OCI-LY7 (cell line): ENCODE measurements around the gene FLRT1. TPM values are rescaled to one million over a fixed set of nuclear protein-coding genes. Genes with fewer than 3 reads are reported as not detected.

ENCODE experiments used
- BruUV-seq: library from RNA; stranded (reverse); fragments of 400-500 nt; replicated peaks from 2 replicates; lab custom pipeline; 2021; lab: Mats Ljungman, UMichigan
- CTCF ChIA-PET: fragments of 300-600 bp; sonication (Branson Sonifier 250); formaldehyde crosslinking; loops from one replicate; lab custom pipeline; 2022; ENCODE audit warnings: antibody characterized with exemption; ENCODE audit not compliant: unreplicated experiment; lab: Charles Lee
- POLR2A ChIA-PET: fragments of 300-600 bp; sonication (Branson Sonifier 250); formaldehyde crosslinking; loops from one replicate; lab custom pipeline; 2022; ENCODE audit warnings: antibody characterized with exemption; lab: Charles Lee
- DNase-seq: peaks from one replicate; pipeline ENCODE4 v3.0.0-alpha.2; 2015; ENCODE audit warnings: low spot score
- H2AFZ ChIP-seq: fragments of 200-600 bp; sonication (generic), shearing (Covaris generic); 2 replicates; pipeline ENCODE4 v1.6.1; 2014; ENCODE audit warnings: mild to moderate bottlenecking, antibody characterized with exemption, low read length, moderate library complexity
- H3K27ac ChIP-seq: fragments of 200-600 bp; sonication (generic); 2 replicates; pipeline ENCODE4 v1.5.1; 2014; ENCODE audit warnings: mixed run types, low read depth, mild to moderate bottlenecking, moderate library complexity, low read length, inconsistent platforms; ENCODE audit not compliant: poor library complexity, severe bottlenecking
- H3K36me3 ChIP-seq: fragments of 200-600 bp; sonication (generic); 2 replicates; pipeline ENCODE4 v1.6.1; 2014; ENCODE audit warnings: mild to moderate bottlenecking, antibody characterized with exemption, low read length, moderate library complexity, mixed read lengths; ENCODE audit not compliant: insufficient read depth
- H3K4me1 ChIP-seq: fragments of 200-600 bp; sonication (generic); 2 replicates; pipeline ENCODE4 v1.5.1; 2014; ENCODE audit warnings: mild to moderate bottlenecking, low read length; ENCODE audit not compliant: insufficient read depth, poor library complexity, severe bottlenecking
- H3K4me2 ChIP-seq: fragments of 200-600 bp; sonication (generic); 2 replicates; pipeline ENCODE4 v1.6.1; 2014; ENCODE audit warnings: mild to moderate bottlenecking, low read length
- H3K4me3 ChIP-seq: fragments of 200-600 bp; sonication (generic); 2 replicates; pipeline ENCODE4 v1.5.1; 2014; ENCODE audit warnings: mild to moderate bottlenecking, low read depth, low read length; ENCODE audit not compliant: poor library complexity, severe bottlenecking
- H3K79me2 ChIP-seq: fragments of 200-600 bp; sonication (generic); 2 replicates; pipeline ENCODE4 v1.6.1; 2016; ENCODE audit warnings: low read depth, mild to moderate bottlenecking, low read length, moderate library complexity, mixed read lengths; ENCODE audit not compliant: insufficient read depth
- H3K9me2 ChIP-seq: fragments of 200-600 bp; sonication (generic); 2 replicates; pipeline ENCODE4 v1.6.1; 2016; ENCODE audit warnings: mild to moderate bottlenecking, low read length, mixed read lengths; ENCODE audit not compliant: insufficient read depth
- H3K9me3 ChIP-seq: fragments of 200-600 bp; sonication (generic); 2 replicates; pipeline ENCODE4 v1.6.1; 2014; ENCODE audit warnings: mild to moderate bottlenecking, mixed run types, low read length, mixed read lengths
- H4K20me1 ChIP-seq: fragments of 200-600 bp; sonication (generic); 2 replicates; pipeline ENCODE4 v1.6.1; 2014; ENCODE audit warnings: mild to moderate bottlenecking, antibody characterized with exemption, low read length, moderate library complexity, mixed read lengths; ENCODE audit not compliant: insufficient read depth
- EZH2phosphoT487 ChIP-seq: fragments of 200-600 bp; sonication (generic); IDR thresholded peaks from 2 replicates; pipeline ENCODE4 v1.6.1; 2018; ENCODE audit warnings: low read depth, borderline replicate concordance, mild to moderate bottlenecking, mixed run types, antibody characterized with exemption, low read length, moderate library complexity, mixed read lengths
- intact Hi-C: fragments of 100-400 bp; cut with micrococcal nuclease; formaldehyde crosslinking; loops from one replicate; pipeline ENCODE4 v1.10.0; 2022; ENCODE audit not compliant: unreplicated experiment
- total RNA-seq, 2 experiments: library from RNA; depleted of rRNA in 1 of 2; stranded (reverse); fragments of >200 nt in 1 of 2; shearing (Covaris generic) in 1 of 2; gene quantifications; 2 replicates each; pipeline ENCODE4 v1.2.3, GENCODE V29; 2014 to 2022
- TF ChIP-seq, protein P1 (sequence below): fragments of 200-600 bp; sonication (generic); conservative IDR thresholded peaks from 2 replicates; pipeline ENCODE4 v1.5.1; 2014; ENCODE audit warnings: mild to moderate bottlenecking, antibody characterized with exemption, low read length, moderate library complexity, mixed read lengths

Gene FLRT1
- total RNA-seq, 2 experiments from 2014 or later, result not detected

DNA sequence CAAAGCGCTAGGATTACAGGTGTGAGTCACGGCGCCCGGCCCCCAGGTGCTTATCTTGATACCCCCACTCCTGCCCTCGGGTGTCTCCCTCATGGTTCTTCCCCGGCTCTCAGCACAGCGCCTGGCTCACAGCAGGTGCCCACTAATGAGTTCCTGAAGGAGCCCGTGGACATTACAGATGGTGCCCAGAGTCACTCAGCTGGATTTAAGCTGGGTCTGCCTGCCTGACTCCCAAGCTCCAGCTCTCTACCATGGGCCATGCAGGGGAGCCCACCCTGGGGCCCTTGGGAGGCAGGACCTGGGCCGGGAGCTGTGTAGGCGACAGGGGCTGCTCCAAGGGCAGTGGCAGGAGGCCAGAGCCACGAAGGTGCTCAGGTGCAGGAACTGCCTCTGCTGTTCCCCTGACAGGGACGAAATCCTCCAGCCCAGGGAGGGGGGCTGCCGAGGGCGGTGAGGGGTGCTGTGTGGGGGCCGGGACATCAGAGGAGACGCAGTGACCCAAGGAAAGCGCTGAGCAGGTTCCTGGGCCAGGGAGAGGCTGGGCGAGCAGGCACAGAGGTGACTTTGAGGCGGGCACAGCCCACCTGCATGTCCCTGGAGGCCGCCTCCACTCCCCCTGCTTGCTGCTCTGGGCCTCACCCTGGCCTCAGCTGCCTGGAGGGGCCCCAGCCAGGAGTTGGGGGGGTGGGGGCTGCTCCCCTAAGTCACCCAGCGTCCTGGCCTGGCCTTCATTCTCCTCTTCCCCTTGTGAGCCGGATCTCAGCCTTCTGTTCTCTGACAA, 14.6 kb upstream of the FLRT1 start:
- no TSS peak for BruUV-seq
- Histone ChIP-seq H3K9me3 (no peaks in the 10 kb centered on the region), H4K20me1 (no peaks in the 10 kb centered on the region), H3K36me3 (no peaks in the 10 kb centered on the region), H2AFZ (no peak overlapping the region), H3K79me2 (no peaks in the 10 kb centered on the region), H3K27ac (no peak overlapping the region), H3K4me3 (no peak overlapping the region), H3K4me2 (no peak overlapping the region), H3K9me2 (no peaks in the 10 kb centered on the region), H3K4me1 (no peaks in the 10 kb centered on the region)
- CTCF ChIA-PET, result no interaction called here
- TF ChIP-seq, protein P1, sequence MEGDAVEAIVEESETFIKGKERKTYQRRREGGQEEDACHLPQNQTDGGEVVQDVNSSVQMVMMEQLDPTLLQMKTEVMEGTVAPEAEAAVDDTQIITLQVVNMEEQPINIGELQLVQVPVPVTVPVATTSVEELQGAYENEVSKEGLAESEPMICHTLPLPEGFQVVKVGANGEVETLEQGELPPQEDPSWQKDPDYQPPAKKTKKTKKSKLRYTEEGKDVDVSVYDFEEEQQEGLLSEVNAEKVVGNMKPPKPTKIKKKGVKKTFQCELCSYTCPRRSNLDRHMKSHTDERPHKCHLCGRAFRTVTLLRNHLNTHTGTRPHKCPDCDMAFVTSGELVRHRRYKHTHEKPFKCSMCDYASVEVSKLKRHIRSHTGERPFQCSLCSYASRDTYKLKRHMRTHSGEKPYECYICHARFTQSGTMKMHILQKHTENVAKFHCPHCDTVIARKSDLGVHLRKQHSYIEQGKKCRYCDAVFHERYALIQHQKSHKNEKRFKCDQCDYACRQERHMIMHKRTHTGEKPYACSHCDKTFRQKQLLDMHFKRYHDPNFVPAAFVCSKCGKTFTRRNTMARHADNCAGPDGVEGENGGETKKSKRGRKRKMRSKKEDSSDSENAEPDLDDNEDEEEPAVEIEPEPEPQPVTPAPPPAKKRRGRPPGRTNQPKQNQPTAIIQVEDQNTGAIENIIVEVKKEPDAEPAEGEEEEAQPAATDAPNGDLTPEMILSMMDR, result no peak
- TF ChIP-seq EZH2phosphoT487, result no peak
- intact Hi-C loops, result no loop called here
- no peak for DNase-seq
- POLR2A ChIA-PET, result no interaction called here

DNA sequence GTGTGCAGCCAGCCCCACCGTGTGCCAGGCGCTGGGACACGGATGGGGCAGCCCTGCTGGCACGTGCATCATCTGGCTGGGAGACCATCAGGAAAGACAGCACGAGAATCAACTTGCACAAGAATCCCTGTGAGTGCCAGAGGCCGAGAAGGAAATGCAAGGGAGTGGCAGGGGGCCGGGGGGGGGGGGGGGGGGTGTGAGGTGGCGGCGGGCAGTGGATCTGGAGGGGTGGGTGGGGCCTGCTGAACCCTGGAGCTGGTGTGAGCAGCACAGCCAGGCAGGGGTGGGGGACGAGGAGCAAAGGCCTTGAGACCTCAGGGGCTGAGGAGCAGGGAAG, 14.0 kb upstream of the FLRT1 start:
- H2AFZ ChIP-seq, result no peak overlapping the region
- no peaks in the 10 kb centered on the region for H3K9me3 ChIP-seq
- H3K9me2 ChIP-seq, result no peaks in the 10 kb centered on the region
- POLR2A ChIA-PET, result no interaction called here
- no peaks in the 10 kb centered on the region for H3K4me1 ChIP-seq
- TF ChIP-seq EZH2phosphoT487, result no peak
- TF ChIP-seq, protein P1, result no peak
- no peak for DNase-seq
- CTCF ChIA-PET, result no interaction called here
- H3K4me2 ChIP-seq, result no peak overlapping the region
- intact Hi-C loops, result no loop called here
- H4K20me1 ChIP-seq, result no peaks in the 10 kb centered on the region
- H3K36me3 ChIP-seq, result no peaks in the 10 kb centered on the region
- H3K27ac ChIP-seq, result no peak overlapping the region
- H3K4me3 ChIP-seq, result no peak overlapping the region
- BruUV-seq, result no TSS peak
- no peaks in the 10 kb centered on the region for H3K79me2 ChIP-seq

DNA sequence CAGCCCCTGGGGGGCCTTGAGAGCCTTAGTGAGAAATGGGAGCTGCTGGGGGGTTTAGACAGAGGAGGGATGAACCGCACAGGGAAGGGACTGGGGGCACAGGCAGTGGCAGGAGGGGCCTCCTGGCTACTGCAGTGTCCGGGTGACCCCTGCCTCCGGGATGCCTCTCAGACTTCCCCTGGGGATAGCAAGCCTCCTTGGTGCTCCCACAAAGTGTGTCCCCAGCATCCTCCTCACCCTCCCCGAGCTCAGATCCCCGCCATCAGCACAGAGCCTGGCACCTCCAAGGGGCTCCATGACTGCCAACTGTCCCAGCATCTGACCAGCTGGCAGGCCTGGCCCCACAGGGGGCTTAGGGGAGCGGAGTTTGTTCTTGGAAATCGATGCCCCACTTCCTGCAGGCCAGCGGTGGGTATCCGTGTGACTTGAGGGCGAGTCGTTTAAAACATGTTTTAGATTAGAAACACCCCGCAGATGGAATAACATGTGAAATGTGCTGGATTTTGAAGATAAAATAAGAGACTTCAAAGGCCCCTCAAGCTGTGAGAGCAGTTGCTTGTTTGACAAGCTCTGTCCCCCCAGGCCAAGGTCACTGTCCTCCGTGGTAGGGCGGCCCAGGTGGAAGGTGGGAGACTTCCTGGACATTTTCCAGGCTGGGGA, 13.5 kb upstream of the FLRT1 start:
- H3K27ac ChIP-seq, result no peak overlapping the region
- H3K4me1 ChIP-seq, result peaks cover under 1% of the 10 kb centered on the region
- no peaks in the 10 kb centered on the region for H3K9me3 ChIP-seq
- no peak for TF ChIP-seq EZH2phosphoT487
- TF ChIP-seq, protein P1, result no peak
- H3K9me2 ChIP-seq, result no peaks in the 10 kb centered on the region
- no peak overlapping the region for H3K4me2 ChIP-seq
- no peaks in the 10 kb centered on the region for H4K20me1 ChIP-seq
- no peak overlapping the region for H3K4me3 ChIP-seq
- H2AFZ ChIP-seq, result no peak overlapping the region
- intact Hi-C loops, result no loop called here
- no TSS peak for BruUV-seq
- DNase-seq, result no peak
- no peaks in the 10 kb centered on the region for H3K36me3 ChIP-seq
- H3K79me2 ChIP-seq, result no peaks in the 10 kb centered on the region
- ChIA-PET CTCF (no interaction called here), POLR2A (interaction anchor here (0.7 to 1.6 kb wide), 2 partner anchors 9 kb away, joined by 3 to 9 read pairs; no protein-coding TSS in a partner anchor)
